ENCODE data around the gene RASEF.
A peak's percentile ranks its signal among the peaks of the same experiment; 100 is the strongest.

Gene RASEF

DNA sequence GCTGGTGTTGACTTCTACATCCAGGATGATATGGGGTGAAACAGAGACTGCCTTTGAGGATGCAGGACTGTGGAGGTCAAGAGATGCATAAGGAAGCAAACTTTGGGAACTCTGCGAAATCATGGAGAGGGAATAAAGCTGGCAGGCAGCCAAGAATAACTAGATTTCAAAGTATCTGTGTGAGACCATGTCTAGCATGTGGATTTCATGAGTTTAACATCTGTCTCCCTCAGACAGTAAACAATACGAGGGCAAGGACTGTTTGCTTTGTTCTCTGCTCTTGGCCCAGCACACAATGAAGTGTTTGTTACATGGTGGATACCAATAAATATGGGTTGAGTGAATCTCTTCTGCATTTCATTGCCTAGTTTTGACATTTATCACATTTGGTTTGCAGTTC is 71.3 kb downstream of the RASEF start:
- no peaks in the 10 kb centered on the region for H3K36me3 ChIP-seq (ENCODE audit: insufficient read depth, low read length)
- H3K79me2 ChIP-seq (ENCODE audit: insufficient read depth, low read length) = no peaks in the 10 kb centered on the region
- 0 out of 2 replicates have a peak overlapping the region, but pooled peaks have one; percentile 25 for H2AFZ ChIP-seq (ENCODE audit: low read length)
- no peak overlapping the region for H3K4me2 ChIP-seq (ENCODE audit: low read depth, low read length, poor library complexity, severe bottlenecking)
- H3K4me1 ChIP-seq (ENCODE audit: insufficient read depth, low read length, poor library complexity, severe bottlenecking) = peaks cover 96% of the 10 kb centered on the region
- no peaks in the 10 kb centered on the region for H4K20me1 ChIP-seq (ENCODE audit: insufficient read depth, low read length, poor library complexity, severe bottlenecking)
- no peaks in the 10 kb centered on the region for H3K27me3 ChIP-seq (ENCODE audit: insufficient read depth, low read length, poor library complexity, severe bottlenecking)
- TF ChIP-seq, protein P1, sequence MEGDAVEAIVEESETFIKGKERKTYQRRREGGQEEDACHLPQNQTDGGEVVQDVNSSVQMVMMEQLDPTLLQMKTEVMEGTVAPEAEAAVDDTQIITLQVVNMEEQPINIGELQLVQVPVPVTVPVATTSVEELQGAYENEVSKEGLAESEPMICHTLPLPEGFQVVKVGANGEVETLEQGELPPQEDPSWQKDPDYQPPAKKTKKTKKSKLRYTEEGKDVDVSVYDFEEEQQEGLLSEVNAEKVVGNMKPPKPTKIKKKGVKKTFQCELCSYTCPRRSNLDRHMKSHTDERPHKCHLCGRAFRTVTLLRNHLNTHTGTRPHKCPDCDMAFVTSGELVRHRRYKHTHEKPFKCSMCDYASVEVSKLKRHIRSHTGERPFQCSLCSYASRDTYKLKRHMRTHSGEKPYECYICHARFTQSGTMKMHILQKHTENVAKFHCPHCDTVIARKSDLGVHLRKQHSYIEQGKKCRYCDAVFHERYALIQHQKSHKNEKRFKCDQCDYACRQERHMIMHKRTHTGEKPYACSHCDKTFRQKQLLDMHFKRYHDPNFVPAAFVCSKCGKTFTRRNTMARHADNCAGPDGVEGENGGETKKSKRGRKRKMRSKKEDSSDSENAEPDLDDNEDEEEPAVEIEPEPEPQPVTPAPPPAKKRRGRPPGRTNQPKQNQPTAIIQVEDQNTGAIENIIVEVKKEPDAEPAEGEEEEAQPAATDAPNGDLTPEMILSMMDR (conservative IDR thresholded peaks at IDR 0.05; ENCODE audit: low read length) = no peak
- no peak for TF ChIP-seq EZH2phosphoT487 (IDR thresholded peaks at IDR 0.05; ENCODE audit: borderline replicate concordance)
- no peak overlapping the region for H3K4me3 ChIP-seq (ENCODE audit: low read length, poor library complexity, severe bottlenecking)
- no peaks in the 10 kb centered on the region for H3K9me2 ChIP-seq (replicated peaks; ENCODE audit: low read depth, low read length)
- H3F3A ChIP-seq (ENCODE audit: low read depth) = peaks cover 4% of the 10 kb centered on the region; the same call in 1 of the 2 replicates
- H3K9me3 ChIP-seq (ENCODE audit: insufficient read depth, low read depth, low read length) = no peaks in the 10 kb centered on the region
- peak overlapping the region; percentile 51 for H3K9ac ChIP-seq (ENCODE audit: low read depth, low read length, poor library complexity, severe bottlenecking)

DNA sequence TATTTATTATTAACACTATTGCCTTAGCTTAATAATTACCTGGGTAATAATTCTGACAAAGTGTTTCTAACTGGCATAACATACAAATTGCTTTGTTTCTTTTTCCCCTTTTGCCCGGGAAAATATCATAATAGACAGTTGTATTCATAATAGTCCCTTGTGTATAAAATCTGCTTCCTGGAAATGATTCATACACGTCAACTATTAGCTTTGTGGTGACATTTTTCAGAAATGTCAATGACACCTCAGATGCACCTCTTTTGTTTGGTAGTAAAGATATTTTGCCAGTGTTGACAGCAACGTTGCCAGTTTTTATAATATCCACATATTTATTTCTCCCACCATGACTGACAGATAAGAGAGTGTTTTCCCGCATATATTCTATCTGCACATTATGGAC is 73.0 kb downstream of the RASEF start:
- H3K79me2 ChIP-seq (ENCODE audit: insufficient read depth, low read length) = no peaks in the 10 kb centered on the region
- no peaks in the 10 kb centered on the region for H4K20me1 ChIP-seq (ENCODE audit: insufficient read depth, low read length, poor library complexity, severe bottlenecking)
- H3K4me3 ChIP-seq (ENCODE audit: low read length, poor library complexity, severe bottlenecking) = peak overlapping the region; percentile 11
- H3K9me2 ChIP-seq (replicated peaks; ENCODE audit: low read depth, low read length) = no peaks in the 10 kb centered on the region
- H3K27me3 ChIP-seq (ENCODE audit: insufficient read depth, low read length, poor library complexity, severe bottlenecking) = no peaks in the 10 kb centered on the region
- no peak for TF ChIP-seq EZH2phosphoT487 (IDR thresholded peaks at IDR 0.05; ENCODE audit: borderline replicate concordance)
- TF ChIP-seq, protein P1 (conservative IDR thresholded peaks at IDR 0.05; ENCODE audit: low read length) = no peak
- peaks cover 4% of the 10 kb centered on the region; the same call in 1 of the 2 replicates for H3F3A ChIP-seq (ENCODE audit: low read depth)
- H3K4me1 ChIP-seq (ENCODE audit: insufficient read depth, low read length, poor library complexity, severe bottlenecking) = peaks cover 80% of the 10 kb centered on the region
- no peak overlapping the region for H2AFZ ChIP-seq (ENCODE audit: low read length)
- H3K36me3 ChIP-seq (ENCODE audit: insufficient read depth, low read length) = no peaks in the 10 kb centered on the region
- no peaks in the 10 kb centered on the region for H3K9me3 ChIP-seq (ENCODE audit: insufficient read depth, low read depth, low read length)
- H3K4me2 ChIP-seq (ENCODE audit: low read depth, low read length, poor library complexity, severe bottlenecking) = peak overlapping the region; percentile 54
- H3K9ac ChIP-seq (ENCODE audit: low read depth, low read length, poor library complexity, severe bottlenecking) = peak overlapping the region; percentile 51

DNA sequence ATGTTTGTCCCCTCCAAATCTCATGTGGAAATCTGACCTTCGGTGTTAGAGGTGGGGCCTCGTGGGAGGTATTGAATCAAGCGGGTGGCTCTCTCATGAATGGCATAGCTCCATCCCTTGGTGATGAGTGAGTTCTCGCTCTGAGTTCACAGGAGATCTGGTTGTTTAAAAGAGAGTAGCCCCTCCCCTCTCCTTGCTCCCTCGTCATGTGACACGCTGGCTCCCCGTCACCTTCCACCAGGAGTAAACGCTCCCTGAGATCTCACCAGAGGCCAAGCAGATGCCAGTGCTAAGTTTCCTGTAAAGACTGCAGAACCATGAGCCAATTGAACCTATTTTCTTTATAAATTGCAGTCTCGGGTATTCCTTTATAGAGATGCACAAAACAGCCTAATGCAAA is 74.5 kb downstream of the RASEF start:
- Histone ChIP-seq H3K4me2 (ENCODE audit: low read depth, low read length, poor library complexity, severe bottlenecking) (no peak overlapping the region), H3K4me3 (ENCODE audit: low read length, poor library complexity, severe bottlenecking) (no peak overlapping the region), H3K9me3 (ENCODE audit: insufficient read depth, low read depth, low read length) (no peaks in the 10 kb centered on the region), H3K36me3 (ENCODE audit: insufficient read depth, low read length) (no peaks in the 10 kb centered on the region), H3K9ac (ENCODE audit: low read depth, low read length, poor library complexity, severe bottlenecking) (no peak overlapping the region), H2AFZ (ENCODE audit: low read length) (no peak overlapping the region), H4K20me1 (ENCODE audit: insufficient read depth, low read length, poor library complexity, severe bottlenecking) (no peaks in the 10 kb centered on the region), H3F3A (ENCODE audit: low read depth) (peaks cover 2% of the 10 kb centered on the region; the same call in 1 of the 2 replicates), H3K79me2 (ENCODE audit: insufficient read depth, low read length) (no peaks in the 10 kb centered on the region), H3K4me1 (ENCODE audit: insufficient read depth, low read length, poor library complexity, severe bottlenecking) (peaks cover 69% of the 10 kb centered on the region), H3K9me2 (replicated peaks; ENCODE audit: low read depth, low read length) (no peaks in the 10 kb centered on the region), H3K27me3 (ENCODE audit: insufficient read depth, low read length, poor library complexity, severe bottlenecking) (no peaks in the 10 kb centered on the region)
- TF ChIP-seq EZH2phosphoT487 (IDR thresholded peaks at IDR 0.05; ENCODE audit: borderline replicate concordance) = no peak
- TF ChIP-seq, protein P1 (conservative IDR thresholded peaks at IDR 0.05; ENCODE audit: low read length) = no peak

Measured in Loucy (cell line).